Measurements from ENCODE around the gene MSLN.

GRCh38 chr16:717450-718245, 42.9 kb upstream of the MSLN start:
- TF ChIP-seq, protein P1, sequence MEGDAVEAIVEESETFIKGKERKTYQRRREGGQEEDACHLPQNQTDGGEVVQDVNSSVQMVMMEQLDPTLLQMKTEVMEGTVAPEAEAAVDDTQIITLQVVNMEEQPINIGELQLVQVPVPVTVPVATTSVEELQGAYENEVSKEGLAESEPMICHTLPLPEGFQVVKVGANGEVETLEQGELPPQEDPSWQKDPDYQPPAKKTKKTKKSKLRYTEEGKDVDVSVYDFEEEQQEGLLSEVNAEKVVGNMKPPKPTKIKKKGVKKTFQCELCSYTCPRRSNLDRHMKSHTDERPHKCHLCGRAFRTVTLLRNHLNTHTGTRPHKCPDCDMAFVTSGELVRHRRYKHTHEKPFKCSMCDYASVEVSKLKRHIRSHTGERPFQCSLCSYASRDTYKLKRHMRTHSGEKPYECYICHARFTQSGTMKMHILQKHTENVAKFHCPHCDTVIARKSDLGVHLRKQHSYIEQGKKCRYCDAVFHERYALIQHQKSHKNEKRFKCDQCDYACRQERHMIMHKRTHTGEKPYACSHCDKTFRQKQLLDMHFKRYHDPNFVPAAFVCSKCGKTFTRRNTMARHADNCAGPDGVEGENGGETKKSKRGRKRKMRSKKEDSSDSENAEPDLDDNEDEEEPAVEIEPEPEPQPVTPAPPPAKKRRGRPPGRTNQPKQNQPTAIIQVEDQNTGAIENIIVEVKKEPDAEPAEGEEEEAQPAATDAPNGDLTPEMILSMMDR (IDR thresholded peaks at IDR 0.05 in 8 of 11, conservative IDR thresholded peaks at IDR 0.05 in 3 of 11): no peak
- TF ChIP-seq POLR2AphosphoS5 (IDR thresholded peaks at IDR 0.05): no peak

Data from spleen (tissue), 7 donors.